Mucosa of descending colon (tissue), 3 donors: ENCODE results near the gene SYCE1. TPM values are rescaled to one million over a fixed set of nuclear protein-coding genes. Genes with fewer than 3 reads are reported as not detected.
"Not testable (repeated sequence)": the region's sequence is repeated elsewhere in the genome, so short reads cannot be mapped to it uniquely, and the experiment has no call there.

Source experiments
- ATAC-seq: fragments of 200-7000 bp; cut with Tn5 transposase; one replicate; pipeline ENCODE4 v1.9.1; 2020; ENCODE audit warnings: mild to moderate bottlenecking, moderate library complexity
- DNase-seq, 3 donors: peaks; one replicate each; pipeline ENCODE4 v3.0.0-alpha.2; 2020
- H3K36me3 ChIP-seq: fragments of 200-600 bp; one replicate; pipeline ENCODE4 v1.8.0; 2021; ENCODE audit warnings: low read depth, mild to moderate bottlenecking
- H3K4me1 ChIP-seq: fragments of 200-600 bp; one replicate; pipeline ENCODE4 v1.8.0; 2021; ENCODE audit warnings: low read depth, mild to moderate bottlenecking
- H3K4me3 ChIP-seq: fragments of 200-600 bp; one replicate; pipeline ENCODE4 v1.8.0; 2021; ENCODE audit warnings: mild to moderate bottlenecking
- H3K9me3 ChIP-seq: fragments of 200-600 bp; one replicate; pipeline ENCODE4 v1.8.0; 2021; ENCODE audit warnings: mild to moderate bottlenecking
- CTCF ChIP-seq: fragments of 200-600 bp; IDR thresholded peaks from one replicate; pipeline ENCODE4 v1.8.0; 2022; ENCODE audit warnings: antibody characterized with exemption, mild to moderate bottlenecking
- intact Hi-C, 2 donors: fragments of 100-400 bp; cut with DNase I in 1 of 2; cut with micrococcal nuclease in 1 of 2; formaldehyde crosslinking; loops; one replicate each; pipeline versions ENCODE4 v1.11.0 to v1.11.1; 2022; cut with DNase I, micrococcal nuclease
- long read RNA-seq, 2 donors: library from polyadenylated mRNA; unstranded; transcript quantifications; one replicate each; pipeline ENCODE4 v2.0.0, GENCODE V29; 2019 to 2021
- total RNA-seq, 3 donors: library from RNA; stranded (reverse); fragmentation: NEBNext Ultra II Directional in 2 of 3; extraction: Animal tissue kit (Norgen Biotek cat#: 25700) in 2 of 3; gene quantifications; one replicate each; pipeline versions ENCODE4 v1.2.1 to v1.2.4, GENCODE V29; 2021 to 2023
- donor health status: DM: no; HTN: no; CAD: no; lungs with moderate emphysema.
- donor health status: DM: no; HTN: no; CAD: no.
- donor health status: DM: no; HTN: yes; CAD: no.

Gene SYCE1, protein sequence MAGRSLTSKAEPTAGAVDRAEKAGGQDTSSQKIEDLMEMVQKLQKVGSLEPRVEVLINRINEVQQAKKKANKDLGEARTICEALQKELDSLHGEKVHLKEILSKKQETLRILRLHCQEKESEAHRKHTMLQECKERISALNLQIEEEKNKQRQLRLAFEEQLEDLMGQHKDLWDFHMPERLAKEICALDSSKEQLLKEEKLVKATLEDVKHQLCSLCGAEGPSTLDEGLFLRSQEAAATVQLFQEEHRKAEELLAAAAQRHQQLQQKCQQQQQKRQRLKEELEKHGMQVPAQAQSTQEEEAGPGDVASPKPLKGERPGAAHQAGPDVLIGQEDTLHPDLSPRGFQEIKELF
- total RNA-seq: under 1 TPM in 2 of 3 donors, not detected in 1; 0.20 to 0.51 TPM
- long read RNA-seq, donor 1: 0 reads
- long read RNA-seq, donor 2, partial matches to known transcripts: 1 of 1 reads
- long read RNA-seq, donor 2, other reads (novel, unspliced or antisense): 0 of 1 reads

GRCh38 chr10:133565441-133566294, at the start of gene SYCE1:
TSS of gene SYCE1 (minus strand) at chr10:133565583. CDS start at chr10:133565529, 54 bp downstream.
- no peaks in the 10 kb centered on the region for H3K36me3 ChIP-seq
- H3K9me3 ChIP-seq: no peaks in the 10 kb centered on the region
- H3K4me1 ChIP-seq: no peaks in the 10 kb centered on the region
- ATAC-seq: no peak
- TF ChIP-seq CTCF: no peak
- intact Hi-C loops: no loop called here
- no peak within 1 kb of the TSS for H3K4me3 ChIP-seq
- DNase-seq: no peak

- peak in 1 of 3 donors; percentile 23 for DNase-seq
- Histone ChIP-seq H3K4me1 (no peaks in the 10 kb centered on the region), H3K4me3 (no peak overlapping the region), H3K9me3 (no peaks in the 10 kb centered on the region), H3K36me3 (no peaks in the 10 kb centered on the region)
- intact Hi-C loops: no loop called here
- ATAC-seq: peak; percentile 56
- TF ChIP-seq CTCF: no peak
Measured at GRCh38 chr10:133614830-133615580, 49.6 kb upstream of the SYCE1 start.

DNA sequence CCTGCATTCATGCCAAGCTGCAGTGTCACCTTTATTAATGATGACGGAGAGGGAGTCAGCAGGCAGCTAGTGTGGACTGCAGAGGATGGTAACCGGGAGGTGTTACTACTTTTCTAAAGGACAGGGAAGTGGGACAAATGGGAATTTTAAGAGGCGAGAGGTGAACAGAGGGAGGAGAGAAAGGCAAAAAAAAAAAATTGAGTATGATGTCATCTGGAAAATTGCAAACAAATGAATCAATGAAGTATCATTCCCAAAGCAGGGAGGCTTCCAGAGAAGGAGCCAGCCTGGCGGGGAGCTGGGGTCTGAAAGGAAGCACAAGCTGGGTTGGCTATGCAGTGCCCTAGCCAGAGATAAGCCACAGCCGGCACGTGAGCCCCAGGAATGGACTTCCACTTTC, 48.3 kb upstream of the SYCE1 start:
- Histone ChIP-seq H3K4me1 (no peaks in the 10 kb centered on the region), H3K36me3 (no peaks in the 10 kb centered on the region), H3K9me3 (no peaks in the 10 kb centered on the region), H3K4me3 (no peak overlapping the region)
- TF ChIP-seq CTCF: no peak
- DNase-seq: no peak
- ATAC-seq: no peak
- intact Hi-C loops: no loop called here

- peaks cover 11% of the 10 kb centered on the region for H3K9me3 ChIP-seq
- DNase-seq: no peak
- H3K36me3 ChIP-seq: no peaks in the 10 kb centered on the region
- no peak for TF ChIP-seq CTCF
- no peak for ATAC-seq
- H3K4me1 ChIP-seq: no peaks in the 10 kb centered on the region
- intact Hi-C loops: no loop called here
- H3K4me3 ChIP-seq: no peak overlapping the region
Measured at GRCh38 chr10:133611079-133611478, 45.7 kb upstream of the SYCE1 start.

- Histone ChIP-seq H3K4me3 (no peak overlapping the region), H3K36me3 (no peaks in the 10 kb centered on the region), H3K4me1 (no peaks in the 10 kb centered on the region), H3K9me3 (peaks cover 11% of the 10 kb centered on the region)
- intact Hi-C loops: no loop called here
- no peak for ATAC-seq
- DNase-seq: no peak
- no peak for TF ChIP-seq CTCF
Measured at GRCh38 chr10:133608855-133609254, 43.5 kb upstream of the SYCE1 start.

GRCh38 chr10:133603434-133603833, 38.1 kb upstream of the SYCE1 start:
- H3K36me3 ChIP-seq, intact Hi-C loops, H3K4me1 ChIP-seq, DNase-seq, H3K4me3 ChIP-seq, ATAC-seq: not testable (repeated sequence)
- peaks cover 11% of the 10 kb centered on the region for H3K9me3 ChIP-seq
